ENCODE results near the gene AFF4.
"Not testable (repeated sequence)": the region's sequence is repeated elsewhere in the genome, so short reads cannot be mapped to it uniquely, and the experiment has no call there.

AFF4 gene

DNA sequence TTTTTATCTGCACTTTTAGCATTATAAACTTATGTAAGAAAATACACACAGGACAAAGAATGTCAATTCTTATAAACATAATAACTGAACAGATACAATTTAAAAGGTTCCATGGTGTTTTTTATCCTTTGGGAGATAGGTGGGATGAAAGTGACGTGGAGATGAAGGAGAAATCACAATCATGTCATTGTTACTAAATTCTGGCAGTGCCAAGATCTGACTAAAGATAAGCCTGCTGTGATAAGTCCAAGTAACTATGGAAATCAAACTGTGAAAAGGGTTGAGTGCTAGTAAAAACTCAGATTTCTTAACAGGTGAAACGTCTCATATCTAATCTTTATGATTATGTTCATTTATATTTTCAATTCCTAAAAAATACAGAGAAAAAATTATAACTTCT lies 78.9 kb downstream of the AFF4 start:
- DNase-seq = no peak

DNA sequence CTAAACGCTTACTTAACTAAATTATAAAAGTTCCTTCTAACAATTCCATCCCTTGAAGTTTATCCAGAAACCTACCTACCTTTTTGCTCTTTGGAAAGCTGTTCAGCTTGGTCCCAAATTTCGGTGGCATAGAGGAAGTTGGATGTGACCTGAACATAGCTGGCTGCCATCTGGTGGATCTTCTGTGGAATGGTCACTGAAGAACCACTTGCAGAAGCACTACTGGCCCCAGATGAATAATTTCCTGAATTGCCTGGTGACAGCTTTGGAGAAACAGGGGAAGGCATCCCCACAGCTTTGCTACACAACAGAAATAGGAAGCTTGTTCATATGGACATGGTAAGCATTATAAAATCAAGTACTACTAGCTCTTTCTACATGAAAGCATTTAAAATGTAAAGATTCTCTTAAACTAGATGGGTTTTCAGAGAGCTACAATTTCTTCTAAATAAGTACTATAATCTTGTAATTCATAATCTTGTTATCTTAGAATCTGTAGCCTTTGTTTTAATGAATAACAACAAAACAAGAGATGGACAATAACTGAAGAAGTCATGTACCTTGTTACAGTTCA lies 80.1 kb downstream of the AFF4 start:
- peak in 1 of 2 experiments; percentile 65 for DNase-seq

DNA sequence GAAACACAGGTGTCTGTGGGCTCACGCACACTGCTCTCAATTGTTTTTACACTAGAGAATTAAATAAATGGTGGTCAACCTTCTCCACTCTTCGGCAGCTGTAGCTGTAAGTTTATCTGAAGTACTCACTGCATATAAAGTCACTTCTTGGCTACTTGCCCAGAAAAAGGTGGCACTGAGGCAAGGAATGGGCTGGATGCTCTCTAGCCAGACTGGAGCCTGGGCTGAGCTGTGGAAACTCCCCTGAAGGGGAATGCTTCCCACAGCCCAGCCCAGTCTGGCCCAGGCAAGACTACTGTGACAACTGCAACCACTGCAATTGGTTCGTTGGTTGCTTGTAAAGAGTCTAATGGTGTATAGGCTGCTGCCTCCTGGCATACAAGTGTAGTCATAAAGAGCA lies 85.5 kb downstream of the AFF4 start:
- peak in 1 of 2 experiments; percentile 33 for DNase-seq

DNA sequence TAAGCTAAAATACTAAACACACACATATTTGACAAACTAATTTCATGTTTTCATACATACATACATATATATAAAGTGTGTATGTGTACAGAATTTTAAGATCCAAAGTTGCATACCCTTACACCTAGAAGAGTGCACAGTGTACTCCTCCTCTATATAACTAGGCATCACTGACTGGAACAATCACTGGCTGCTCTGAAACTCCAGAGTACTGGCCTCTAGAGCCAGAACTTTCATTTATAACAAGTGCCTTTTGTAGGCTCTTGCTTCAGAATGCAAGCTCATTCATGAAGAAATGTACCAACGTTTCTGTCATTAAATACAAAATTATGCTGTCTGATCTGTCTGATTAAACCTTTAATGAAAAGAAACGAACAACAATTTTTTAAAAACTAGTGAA lies 86.0 kb downstream of the AFF4 start:
- no peak for DNase-seq

DNA sequence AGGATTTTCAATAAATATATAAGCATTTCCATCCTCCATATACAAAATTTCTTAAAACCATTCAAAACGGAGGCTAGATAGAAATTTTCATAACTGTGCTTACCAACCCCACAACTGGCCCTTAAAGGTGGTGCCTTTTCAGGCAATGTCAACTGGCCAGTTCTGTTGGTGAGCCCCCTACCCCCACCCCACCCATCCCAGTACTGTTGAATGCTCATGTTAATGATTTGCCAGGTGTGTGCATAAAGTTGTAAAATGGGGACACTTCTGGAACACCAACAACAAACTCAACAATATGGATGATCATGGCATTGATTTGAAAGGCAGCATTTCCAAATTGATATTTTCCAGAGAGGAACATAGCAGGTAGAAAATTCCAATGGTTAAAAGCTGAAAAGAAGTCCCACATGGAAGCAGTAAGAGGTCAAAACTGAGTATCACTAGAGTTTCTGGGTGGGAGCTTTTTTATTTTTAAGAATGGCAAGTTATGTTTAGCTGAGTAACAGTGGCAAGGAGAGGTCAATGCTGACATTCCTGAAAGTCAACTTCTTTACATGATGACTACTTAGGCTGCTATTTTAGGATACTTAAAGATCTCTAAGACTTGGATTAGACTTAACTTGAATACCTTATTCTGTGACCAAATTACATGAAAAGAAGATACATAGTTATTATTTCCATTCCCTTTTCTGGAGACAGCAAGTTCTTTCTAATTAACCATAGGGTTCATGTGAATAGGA lies 87.2 kb downstream of the AFF4 start:
- no peak for DNase-seq

DNA sequence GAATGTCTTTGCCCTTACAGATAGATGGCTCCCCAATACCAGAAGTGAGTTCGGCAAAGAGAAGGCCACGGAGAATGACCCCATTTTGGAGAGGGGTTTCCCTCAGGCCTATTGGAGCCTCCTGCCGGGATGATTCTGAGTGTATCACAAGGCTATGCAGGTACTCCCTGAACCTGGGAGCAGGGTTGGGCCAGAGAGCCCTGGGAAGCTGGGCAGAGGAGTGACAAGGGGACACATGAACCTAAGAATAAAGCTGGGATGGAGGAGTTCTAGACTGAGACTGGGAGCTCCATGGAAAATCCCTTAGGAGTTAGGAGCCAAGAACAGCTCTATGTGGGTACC lies 89.5 kb downstream of the AFF4 start:
- DNase-seq = no peak

DNA sequence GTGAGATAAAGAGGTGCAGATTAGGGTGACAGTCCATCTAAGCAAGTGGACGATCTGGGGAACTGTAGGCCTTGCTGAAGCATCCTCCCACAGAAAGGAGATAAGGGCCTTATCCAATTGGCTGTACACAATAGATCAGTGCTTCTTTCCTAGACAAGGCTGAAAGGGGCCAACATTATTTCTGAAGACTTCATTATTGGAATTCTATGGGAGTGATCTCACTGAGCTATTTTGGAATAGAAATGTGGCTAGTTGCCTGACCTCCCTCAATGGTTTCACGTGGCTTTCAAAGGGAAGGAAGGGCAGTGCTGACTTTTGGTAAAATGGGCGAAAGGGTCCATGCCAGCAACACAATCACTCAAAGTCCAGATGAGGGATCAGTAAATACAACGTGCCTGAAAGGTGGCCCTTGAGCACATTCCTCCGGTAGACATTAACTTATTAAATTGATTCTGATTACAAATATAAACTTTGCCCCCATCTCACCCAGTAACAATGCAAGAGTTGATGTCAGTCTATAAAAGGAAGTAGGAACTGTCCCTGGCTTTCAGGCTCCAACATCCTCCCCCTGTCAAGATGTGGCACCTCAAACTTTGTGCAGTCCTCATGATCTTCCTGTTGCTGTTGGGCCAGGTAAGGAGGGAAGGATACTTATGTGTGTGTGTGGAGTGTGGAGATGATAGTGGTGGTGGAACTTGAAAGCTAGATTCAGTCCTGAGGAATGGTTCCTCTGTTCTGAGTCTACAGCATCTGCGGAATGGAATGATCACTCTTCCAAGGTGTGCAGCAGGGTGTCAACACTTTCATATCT lies 90.1 kb downstream of the AFF4 start, which contains the start of gene LEAP2:
Gene LEAP2, plus strand, starts transcription at position 550 of the 811 bp plus-strand sequence. Its CDS starts 27 bp downstream, at position 577.
- DNase-seq = no peak

DNA sequence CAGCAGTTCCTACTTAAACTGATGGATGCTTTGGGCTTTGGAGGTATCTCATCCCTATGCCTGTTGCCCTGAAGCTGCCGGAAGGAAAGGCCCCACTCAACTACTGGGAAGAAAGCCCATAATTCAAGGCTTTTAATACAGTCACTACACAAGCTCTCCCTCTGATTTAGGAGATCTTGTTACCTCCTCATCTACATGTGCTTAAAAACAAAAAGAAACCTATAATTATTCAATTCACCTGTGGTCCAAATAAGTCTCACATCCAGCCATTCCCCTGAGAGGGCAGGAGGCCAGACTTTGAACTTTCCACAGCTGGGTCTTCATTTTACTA lies 90.7 kb downstream of the AFF4 start:
- DNase-seq = no peak

DNA sequence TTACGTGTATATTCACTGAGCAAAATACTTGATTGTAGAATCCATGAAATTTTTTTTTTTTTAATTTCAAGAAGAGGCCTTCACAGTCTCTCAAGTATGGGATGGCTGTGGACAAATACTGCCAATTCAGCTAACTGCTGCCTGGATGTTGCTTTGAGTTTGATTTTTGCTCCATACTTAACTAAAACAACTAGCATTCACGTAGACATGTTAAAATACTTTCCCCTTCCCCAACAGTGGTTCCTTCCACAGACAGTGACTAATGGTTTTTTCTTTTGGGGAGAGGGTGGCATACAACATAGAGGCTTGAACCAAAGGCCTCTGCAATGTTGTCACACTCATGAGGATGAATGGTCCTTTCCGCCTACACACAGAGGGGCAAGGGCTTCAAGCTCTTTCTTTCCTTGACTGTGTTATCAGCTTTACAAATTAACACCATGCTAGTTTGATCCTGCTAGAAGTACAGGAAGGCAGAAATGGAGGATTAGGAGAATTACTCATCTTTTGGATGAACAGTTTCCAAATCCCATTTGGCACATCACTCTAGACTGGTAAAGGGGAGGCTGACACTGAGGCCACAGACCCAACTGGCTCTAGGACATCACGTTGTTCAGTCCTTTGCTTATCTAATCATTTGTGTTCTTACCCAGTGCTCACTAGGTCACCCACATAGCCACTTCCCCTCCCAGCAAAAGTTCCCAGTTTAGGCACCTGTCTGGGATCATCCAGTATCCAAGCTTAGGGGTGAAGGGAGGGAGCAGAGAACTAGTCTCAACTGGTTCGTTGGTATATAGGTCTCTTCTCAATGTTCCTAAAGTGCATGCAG lies 91.8 kb downstream of the AFF4 start:
- DNase-seq = no peak

DNA sequence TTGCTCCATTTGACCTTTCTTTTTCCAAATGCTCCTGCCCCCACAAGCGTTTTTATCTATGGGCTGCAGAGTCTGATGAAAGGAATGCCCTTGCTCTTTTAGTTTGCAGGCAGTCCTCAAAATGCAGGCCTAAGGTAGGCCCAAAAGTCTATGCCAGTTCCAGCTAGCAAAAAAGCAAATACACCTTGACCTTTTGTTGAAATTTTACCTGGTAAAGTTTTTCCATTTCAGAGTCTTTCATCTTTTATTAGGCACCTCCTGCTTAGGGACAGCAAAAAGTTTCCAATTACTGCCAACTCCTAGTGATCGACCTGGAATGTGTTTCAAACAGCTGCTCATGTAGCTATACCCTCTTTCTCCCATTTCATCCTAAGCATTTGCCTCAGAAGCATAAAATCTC lies 92.6 kb downstream of the AFF4 start:
- DNase-seq = no peak

DNA sequence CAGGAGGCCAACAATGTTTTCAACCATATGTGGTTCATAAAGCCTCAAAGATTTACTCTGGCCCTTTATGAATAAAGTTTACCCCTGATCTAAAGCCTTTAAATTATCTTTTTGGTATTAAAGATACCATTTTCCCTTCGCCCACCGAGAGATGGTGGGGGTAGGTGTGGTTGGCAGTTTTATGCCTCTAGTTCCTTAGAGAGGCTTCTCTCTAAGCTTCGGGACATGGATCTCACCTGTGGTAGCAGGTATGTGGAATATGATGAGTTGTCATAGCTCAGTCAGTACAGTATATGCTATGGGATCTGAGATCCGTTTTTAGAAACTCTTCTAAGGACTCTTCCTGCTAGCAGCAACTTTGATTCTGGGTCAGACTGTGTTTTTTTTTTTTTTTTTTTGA lies 94.7 kb downstream of the AFF4 start:
- DNase-seq = no peak

DNA sequence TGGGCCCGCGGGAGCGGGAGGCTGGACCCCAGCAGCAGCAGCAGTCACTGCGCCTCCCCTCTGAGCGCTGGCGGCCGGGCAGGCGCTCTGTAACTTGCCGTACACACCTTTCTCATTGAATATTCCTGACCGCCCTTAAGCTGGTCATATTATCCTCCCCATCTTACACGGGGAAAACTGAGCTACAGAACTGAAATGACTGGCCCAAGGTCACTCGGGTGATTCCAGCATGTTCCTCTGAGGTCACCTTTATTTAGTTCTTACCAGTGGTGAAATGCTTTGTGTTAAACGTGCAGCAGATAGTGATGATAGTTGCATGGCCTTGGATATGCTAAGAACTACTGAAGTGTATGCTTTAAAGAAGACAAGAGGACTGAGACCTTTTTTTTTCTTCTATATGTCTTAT lies 96.4 kb downstream of the AFF4 start:
- DNase-seq = no peak

DNA sequence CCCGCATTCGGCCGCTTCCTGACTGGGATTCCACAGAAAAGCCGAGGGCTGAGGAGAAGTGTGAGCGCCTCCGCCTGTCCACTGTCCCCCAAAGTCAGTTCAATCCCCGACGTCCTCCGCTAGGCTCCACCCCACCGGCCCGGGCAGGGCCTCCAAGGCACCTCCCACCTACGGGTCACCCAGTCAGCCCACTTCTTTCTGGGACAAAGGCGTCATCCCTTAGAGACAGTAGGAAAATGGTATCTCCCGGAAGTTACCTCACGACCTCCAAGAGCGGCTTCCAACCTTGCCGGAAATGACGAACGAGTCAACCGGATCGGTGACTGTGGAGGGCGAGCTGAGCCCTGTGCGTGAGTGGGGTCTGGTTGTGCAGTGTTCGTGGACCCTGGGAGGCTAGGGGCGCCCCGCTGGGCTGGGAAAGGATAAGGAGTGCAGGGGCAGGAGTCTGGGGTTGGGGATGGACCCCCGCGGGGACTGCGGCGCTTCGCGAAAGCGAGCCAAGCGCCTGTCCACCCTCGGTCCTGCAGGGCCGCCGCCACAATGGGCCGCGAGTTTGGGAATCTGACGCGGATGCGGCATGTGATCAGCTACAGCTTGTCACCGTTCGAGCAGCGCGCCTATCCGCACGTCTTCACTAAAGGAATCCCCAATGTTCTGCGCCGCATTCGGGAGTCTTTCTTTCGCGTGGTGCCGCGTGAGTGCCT lies 96.9 kb downstream of the AFF4 start, which contains the start of the genes GDF9 and UQCRQ:
Gene GDF9, minus strand, starts transcription at position 128 of the 704 bp plus-strand sequence. CDS start 1,936 bp downstream, outside the sequence.
Gene UQCRQ, plus strand, starts transcription at position 301 of the 704 bp plus-strand sequence. Its CDS starts 240 bp downstream, at position 541.
- DNase-seq = peak; percentile 97 to 99

DNA sequence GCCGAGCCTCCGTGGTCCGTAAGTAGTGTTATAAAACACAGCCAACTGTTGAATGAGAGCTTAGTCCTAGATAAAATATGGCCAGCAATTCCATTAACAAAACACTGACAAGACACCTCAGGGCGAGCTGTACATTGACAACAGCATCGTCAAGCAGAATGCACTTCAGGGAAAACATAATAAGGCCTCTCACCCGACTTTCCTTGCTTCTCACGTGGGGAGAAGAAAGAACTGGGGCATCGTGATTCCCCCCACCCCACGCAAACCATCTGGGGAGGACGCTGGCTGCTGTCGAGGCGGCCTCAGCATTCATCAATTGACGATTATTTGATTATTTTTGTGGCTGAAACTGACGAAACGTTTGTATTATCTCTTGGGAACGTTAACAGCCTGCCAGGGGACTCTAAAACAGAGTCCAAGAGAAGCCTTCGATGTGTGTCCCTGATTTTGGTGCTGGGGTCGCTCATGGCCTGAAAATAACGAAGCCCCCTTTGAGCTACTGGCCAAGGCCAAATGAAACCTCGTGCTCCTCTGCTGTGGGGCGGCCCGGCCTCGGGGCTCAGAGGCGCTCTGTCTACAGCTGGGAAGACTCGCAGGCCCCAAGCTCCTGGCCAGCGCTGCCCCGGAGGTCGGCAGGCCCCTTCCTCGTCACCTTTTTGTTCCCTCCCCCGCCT lies 97.6 kb downstream of the AFF4 start:
- DNase-seq = no peak

DNA sequence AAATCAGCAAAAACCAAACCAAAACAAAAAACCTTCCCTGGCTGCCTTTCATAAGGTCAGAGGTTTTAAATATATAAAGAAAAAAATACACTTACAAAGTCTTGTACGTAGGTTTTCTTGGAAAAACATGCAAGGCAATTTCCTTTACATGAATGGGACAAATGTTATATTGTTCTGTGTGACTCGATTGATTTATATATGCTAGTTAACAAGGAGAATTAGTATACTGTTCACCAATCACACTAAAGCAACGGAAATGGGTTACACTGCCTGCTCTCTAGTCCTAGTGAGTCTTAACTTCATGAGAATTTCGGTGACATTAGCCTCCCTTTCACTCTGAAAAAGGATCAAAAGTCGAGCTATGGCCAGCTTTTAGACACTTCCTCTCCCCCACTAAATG lies 102.7 kb downstream of the AFF4 start:
- no peak for DNase-seq

DNA sequence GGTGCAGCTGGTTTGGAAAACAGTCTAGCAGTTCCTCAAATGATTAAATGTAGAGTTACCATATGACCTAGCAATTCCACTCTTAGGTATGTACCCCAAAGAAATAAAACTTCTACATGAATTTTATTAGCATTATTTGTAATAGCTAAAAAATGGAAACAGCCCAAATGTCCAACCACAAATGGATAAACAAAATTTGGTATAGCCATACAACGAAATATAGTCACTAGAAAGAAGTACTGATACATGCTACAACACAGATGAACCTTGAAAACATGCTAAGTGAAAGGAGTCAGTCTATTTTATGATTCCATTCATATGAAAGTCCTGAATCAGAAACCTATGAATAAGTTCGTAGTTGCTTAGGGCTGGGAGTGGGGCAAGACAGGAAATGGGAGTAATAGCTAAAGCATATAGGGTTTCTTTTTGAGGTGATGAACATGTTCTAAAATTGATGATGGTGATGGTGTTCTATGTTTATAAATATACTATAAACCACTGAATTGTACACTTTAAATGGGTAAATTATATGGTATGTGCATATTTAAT lies 103.5 kb downstream of the AFF4 start:
- DNase-seq = no peak

DNA sequence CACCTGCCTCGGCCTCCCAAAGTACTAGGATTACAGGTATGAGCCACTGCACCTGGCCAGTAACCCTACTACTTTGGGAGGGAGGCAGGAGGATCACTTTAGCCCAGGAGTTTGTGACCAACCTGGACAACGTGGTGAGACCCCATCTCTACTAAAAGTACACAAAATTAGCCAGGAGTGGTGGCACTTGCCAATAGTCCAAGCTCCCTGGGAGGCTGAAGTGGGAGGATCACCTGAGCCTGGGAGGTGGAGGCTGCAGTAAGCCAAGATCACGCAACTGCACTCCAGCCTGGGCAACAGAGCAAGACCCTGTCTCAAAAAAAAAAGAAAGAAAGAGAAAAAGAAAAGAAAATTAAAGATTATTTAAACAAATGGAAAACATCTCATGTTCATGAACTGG lies 107.4 kb downstream of the AFF4 start:
- no peak for DNase-seq

DNA sequence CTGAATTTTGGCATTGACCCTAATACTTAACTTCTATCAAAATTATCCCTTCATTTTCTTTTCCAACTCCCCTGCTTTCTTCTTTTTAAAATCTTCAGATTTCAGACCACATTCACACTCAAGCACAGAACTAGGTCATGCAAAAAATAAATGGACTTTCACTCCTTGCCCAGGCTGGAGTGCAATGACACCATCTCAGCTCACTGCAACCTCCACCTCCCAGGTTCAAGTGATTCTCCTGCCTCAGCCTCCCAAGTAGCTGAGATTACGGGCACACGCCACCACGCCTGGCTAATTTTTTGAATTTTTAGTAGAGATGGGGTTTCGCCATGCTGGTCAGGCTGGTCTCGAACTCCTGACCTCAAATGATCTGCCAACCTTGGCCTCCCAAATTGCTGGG lies 108.4 kb downstream of the AFF4 start:
- DNase-seq = not testable (repeated sequence)

DNA sequence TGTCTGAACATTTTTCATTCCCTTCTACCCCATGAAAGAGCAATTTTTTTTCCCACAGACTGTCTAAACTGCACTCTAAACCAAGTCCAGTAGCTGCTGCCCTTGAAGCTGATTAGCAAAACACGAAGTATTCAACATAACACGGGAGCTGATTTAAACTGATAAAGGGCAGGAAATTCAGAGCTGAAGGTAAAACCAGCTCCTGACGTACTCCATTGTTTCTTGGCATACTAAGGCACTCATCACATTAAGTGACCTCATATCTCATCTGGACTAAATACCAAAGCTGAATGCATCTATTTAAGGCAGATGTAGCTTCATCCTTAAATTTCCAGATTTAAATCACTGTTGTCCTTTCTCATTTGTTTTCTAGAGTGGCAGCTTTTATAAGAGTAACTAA lies 109.1 kb downstream of the AFF4 start:
- no peak for DNase-seq

DNA sequence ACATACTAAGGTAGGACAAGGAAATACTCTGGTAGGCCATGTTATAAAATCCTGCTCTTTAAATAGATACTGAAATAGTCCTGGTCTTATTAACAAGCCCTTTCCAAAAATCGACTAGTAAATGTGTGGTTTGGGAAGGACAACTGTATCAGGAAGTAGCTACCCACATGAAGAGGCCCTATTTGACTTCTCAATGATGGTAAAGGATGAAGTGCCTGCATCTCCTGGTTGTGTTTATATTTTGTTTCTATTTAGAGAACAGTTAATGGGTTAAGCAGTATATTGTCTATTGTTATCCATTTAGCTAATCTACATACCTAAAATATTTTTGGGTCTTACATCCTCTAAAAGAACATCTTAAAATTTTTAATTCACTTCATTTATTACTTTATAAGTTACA lies 109.6 kb downstream of the AFF4 start:
- no peak for DNase-seq

DNA sequence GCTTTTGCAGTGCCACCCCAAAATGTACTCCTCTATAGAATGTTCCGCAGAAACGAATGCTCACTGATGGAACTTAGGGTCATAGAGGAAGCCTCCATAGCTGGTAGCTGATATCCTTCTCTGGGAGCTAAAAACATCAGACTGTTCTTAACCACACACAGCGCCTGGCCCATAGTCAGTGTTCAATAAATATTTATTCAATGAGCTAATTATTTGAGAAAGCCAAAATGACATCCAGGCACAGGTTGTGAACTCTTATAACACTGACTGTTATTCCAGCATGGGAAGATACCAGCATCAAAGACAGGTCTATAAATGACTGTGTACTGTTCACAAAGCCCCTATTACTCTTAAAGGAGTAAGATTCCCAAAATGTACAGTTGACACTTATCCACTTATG lies 110.1 kb downstream of the AFF4 start:
- no peak for DNase-seq
